Measurements from ENCODE around the gene DSCAM. TPM values are rescaled to one million over a fixed set of nuclear protein-coding genes. Genes with fewer than 3 reads are reported as not detected.

Gene DSCAM
- total RNA-seq, 1 donor from 2014 or later, result 0.06 TPM

DNA sequence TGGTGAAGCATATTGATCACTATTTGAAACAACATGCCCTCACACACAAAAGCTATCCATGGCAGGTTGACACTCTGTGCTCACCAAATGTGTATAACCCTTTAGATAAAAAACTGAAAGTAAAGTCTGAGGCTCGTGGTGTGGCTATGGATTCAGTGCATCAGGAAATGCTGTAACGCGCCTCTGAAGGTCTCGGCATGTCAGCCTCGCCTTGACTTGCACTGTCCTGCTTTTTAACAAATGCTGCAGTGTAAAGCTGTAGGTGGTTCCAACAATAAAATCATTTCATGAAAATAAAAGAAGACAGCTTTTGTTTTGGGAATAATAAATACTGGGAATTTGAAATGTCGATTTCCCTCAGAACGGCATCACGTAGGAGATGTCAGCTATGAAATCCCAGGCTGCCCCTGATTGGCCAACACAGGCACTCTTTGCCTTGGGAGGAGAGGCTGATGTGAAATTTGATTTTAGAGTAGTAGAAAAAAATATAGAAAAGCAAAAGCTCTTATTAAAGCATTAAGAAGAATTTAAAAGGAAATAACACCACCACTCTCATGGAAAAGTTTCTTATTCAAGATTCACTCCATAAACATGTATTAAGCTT, 168.2 kb downstream of the DSCAM start:
- intact Hi-C loops (cut with DNase I), result no loop called here
- H3K27me3 ChIP-seq (ENCODE audit: low read depth), result no peaks in the 10 kb centered on the region
- no peak overlapping the region for H3K4me3 ChIP-seq
- no peaks in the 10 kb centered on the region for H3K4me1 ChIP-seq
- H3K9me3 ChIP-seq, result no peaks in the 10 kb centered on the region
- DNase-seq (no peak), ATAC-seq (no peak)
- TF ChIP-seq, protein P1, sequence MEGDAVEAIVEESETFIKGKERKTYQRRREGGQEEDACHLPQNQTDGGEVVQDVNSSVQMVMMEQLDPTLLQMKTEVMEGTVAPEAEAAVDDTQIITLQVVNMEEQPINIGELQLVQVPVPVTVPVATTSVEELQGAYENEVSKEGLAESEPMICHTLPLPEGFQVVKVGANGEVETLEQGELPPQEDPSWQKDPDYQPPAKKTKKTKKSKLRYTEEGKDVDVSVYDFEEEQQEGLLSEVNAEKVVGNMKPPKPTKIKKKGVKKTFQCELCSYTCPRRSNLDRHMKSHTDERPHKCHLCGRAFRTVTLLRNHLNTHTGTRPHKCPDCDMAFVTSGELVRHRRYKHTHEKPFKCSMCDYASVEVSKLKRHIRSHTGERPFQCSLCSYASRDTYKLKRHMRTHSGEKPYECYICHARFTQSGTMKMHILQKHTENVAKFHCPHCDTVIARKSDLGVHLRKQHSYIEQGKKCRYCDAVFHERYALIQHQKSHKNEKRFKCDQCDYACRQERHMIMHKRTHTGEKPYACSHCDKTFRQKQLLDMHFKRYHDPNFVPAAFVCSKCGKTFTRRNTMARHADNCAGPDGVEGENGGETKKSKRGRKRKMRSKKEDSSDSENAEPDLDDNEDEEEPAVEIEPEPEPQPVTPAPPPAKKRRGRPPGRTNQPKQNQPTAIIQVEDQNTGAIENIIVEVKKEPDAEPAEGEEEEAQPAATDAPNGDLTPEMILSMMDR (IDR thresholded peaks at IDR 0.05), result no peak
- no peaks in the 10 kb centered on the region for H3K36me3 ChIP-seq
- H3K27ac ChIP-seq, result no peak overlapping the region

DNA sequence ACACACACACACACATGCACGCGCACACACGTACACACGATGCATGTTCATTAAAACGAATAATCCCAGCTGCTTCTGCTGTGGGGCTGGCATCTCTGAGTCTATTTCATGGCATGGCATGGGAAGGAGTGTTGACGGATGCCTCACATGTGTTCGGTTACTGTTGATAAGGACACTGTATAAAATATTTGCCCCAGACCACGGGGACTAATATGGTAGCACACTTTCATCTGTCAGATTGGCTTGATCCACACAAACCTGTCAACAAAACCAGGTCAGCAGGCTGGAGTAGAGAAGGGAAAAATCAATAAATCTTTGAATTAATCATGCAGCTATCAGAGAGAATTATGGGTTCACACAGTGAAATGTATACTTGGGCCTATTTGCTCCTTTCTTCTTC, 171.9 kb downstream of the DSCAM start:
- DNase-seq, result no peak
- intact Hi-C loops (cut with DNase I), result no loop called here
- ATAC-seq, result no peak

DNA sequence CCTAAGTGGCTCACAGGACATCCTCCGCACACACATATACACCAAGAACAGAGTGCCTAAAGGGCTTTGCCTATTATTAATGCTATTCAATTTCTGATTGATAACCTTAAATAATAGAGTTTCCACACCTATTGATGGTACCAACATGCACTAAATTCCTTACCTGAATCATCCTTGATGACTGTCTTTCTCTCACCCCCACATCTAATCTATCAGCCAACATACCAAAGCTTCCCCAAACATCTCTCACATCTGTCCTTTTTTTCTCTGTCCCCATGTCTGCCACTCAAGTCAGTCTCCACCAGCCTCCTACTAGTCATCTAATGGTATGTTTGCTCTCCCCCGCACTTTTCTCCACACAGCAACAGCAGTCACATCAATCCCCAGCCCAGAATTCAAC, 174.4 kb downstream of the DSCAM start:
- no peaks in the 10 kb centered on the region for H3K9me3 ChIP-seq
- DNase-seq (no peak), ATAC-seq (no peak)
- H3K27ac ChIP-seq, result no peak overlapping the region
- TF ChIP-seq, protein P1 (IDR thresholded peaks at IDR 0.05), result no peak
- H3K4me1 ChIP-seq, result no peaks in the 10 kb centered on the region
- no peaks in the 10 kb centered on the region for H3K27me3 ChIP-seq (ENCODE audit: low read depth)
- H3K36me3 ChIP-seq, result no peaks in the 10 kb centered on the region
- no peak overlapping the region for H3K4me3 ChIP-seq
- intact Hi-C loops (cut with DNase I), result no loop called here

More for the DNA sequence above, 171.9 kb downstream of the DSCAM start:
- no peaks in the 10 kb centered on the region for H3K4me1 ChIP-seq
- H3K27ac ChIP-seq, result no peak overlapping the region
- no peaks in the 10 kb centered on the region for H3K36me3 ChIP-seq
- no peaks in the 10 kb centered on the region for H3K27me3 ChIP-seq (ENCODE audit: low read depth)
- TF ChIP-seq, protein P1 (IDR thresholded peaks at IDR 0.05), result no peak
- H3K9me3 ChIP-seq, result no peaks in the 10 kb centered on the region
- no peak overlapping the region for H3K4me3 ChIP-seq

DNA sequence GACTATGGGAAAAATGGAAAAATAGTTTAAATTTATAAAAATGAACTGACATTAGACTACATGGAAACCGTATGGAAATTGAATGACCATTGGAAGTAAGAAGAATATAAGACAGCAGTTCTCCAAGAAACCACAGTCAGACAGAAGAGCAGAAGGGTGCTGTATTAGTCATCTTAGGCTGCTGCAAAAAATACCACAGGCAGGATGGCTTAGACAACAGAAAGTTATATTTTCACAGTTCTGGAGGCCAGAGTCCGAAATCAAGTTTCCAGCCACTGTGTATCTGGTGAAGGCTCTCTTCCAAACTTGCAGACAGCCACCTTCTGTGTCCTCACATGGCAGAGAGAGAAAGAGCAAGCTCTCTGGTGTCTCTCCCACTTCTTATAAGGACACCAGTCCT, 175.2 kb downstream of the DSCAM start:
- H3K27me3 ChIP-seq (ENCODE audit: low read depth), result no peaks in the 10 kb centered on the region
- no peak for DNase-seq
- H3K9me3 ChIP-seq, result no peaks in the 10 kb centered on the region
- ATAC-seq, result no peak
- no peak overlapping the region for H3K27ac ChIP-seq
- no peaks in the 10 kb centered on the region for H3K36me3 ChIP-seq
- no peak overlapping the region for H3K4me3 ChIP-seq
- H3K4me1 ChIP-seq, result no peaks in the 10 kb centered on the region
- TF ChIP-seq, protein P1 (IDR thresholded peaks at IDR 0.05), result no peak
- intact Hi-C loops (cut with DNase I), result no loop called here

DNA sequence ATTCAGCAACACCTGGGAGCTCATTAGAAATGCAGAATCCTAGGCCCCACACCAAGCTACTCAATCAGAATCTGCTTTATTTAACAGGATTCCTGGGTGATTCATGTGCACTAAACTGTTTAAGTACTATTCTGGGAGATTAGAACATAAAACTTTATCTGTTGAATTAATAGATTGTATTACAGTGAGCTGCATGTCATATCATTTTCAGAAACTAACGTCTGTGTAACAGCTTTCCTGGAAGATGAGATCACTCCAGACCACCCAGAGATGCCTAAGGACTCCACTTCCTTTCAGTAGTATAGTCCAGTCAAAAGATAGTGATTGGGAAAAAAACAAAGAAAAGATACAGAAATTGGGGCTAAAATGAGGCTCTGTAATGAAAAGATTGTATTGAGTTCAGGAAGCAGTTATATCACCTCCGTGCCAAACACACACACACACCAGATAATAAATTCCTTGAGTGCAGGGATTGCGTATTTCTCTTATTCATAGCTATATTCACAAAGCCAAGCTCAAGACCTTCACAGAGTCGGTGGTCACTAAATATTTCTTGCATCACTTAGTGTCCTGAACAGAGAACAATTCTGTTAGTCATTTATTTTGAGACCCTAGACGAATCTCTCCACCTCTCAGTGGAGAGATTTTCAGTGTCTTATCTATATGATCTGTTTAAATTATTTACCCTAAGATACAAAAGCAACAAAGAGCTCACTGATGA, 178.2 kb downstream of the DSCAM start:
- no peaks in the 10 kb centered on the region for H3K27me3 ChIP-seq (ENCODE audit: low read depth)
- DNase-seq, result no peak
- no peak overlapping the region for H3K27ac ChIP-seq
- TF ChIP-seq, protein P1 (IDR thresholded peaks at IDR 0.05), result no peak
- no peak for ATAC-seq
- no peaks in the 10 kb centered on the region for H3K9me3 ChIP-seq
- no peaks in the 10 kb centered on the region for H3K4me1 ChIP-seq
- intact Hi-C loops (cut with DNase I), result no loop called here
- no peaks in the 10 kb centered on the region for H3K36me3 ChIP-seq
- no peak overlapping the region for H3K4me3 ChIP-seq

All from lower lobe of right lung (tissue), 2 donors.